SK-N-SH (cell line): ENCODE measurements around the gene CRIP1.

Experiments used
- CTCF ChIP-seq: fragments of 200-600 bp; sonication (generic); IDR thresholded peaks from 2 replicates; pipeline ENCODE4 v1.6.1; 2017; ENCODE audit warnings: antibody characterized with exemption, mild to moderate bottlenecking, moderate library complexity
- EZH2phosphoT487 ChIP-seq: fragments of 200-600 bp; sonication (generic); IDR thresholded peaks from 2 replicates; pipeline ENCODE4 v1.6.1; 2017; ENCODE audit warnings: low read depth, mixed run types, mild to moderate bottlenecking, antibody characterized with exemption, moderate library complexity, borderline replicate concordance
- GATA2 ChIP-seq: sonication (generic); formaldehyde crosslinking; IDR thresholded peaks from 2 replicates; pipeline ENCODE4 v1.5.0; 2020; ENCODE audit warnings: mild to moderate bottlenecking, missing genetic modification reagents
- MXI1 ChIP-seq: IDR thresholded peaks from 2 replicates; pipeline ENCODE4 v1.6.1; 2012; ENCODE audit warnings: mild to moderate bottlenecking, low read depth, low read length, improper control_type of control experiment
- NRF1 ChIP-seq: IDR thresholded peaks from 2 replicates; pipeline ENCODE4 v1.6.1; 2012; ENCODE audit warnings: low read depth, mild to moderate bottlenecking, low read length
- POLR2AphosphoS5 ChIP-seq: IDR thresholded peaks from 2 replicates; pipeline ENCODE4 v1.6.1; 2012; ENCODE audit warnings: low read depth, low read length
- RAD21 ChIP-seq: IDR thresholded peaks from 2 replicates; pipeline ENCODE4 v1.6.1; 2012; ENCODE audit warnings: mild to moderate bottlenecking, low read length
- RCOR1 ChIP-seq: fragments of 150-350 bp; IDR thresholded peaks from 2 replicates; pipeline ENCODE4 v1.6.1; 2017; ENCODE audit warnings: antibody characterized with exemption, low read length
- SMC3 ChIP-seq: IDR thresholded peaks from 2 replicates; pipeline ENCODE4 v1.6.1; 2012; ENCODE audit warnings: low read depth, low read length, improper control_type of control experiment
- TCF12 ChIP-seq: IDR thresholded peaks from 2 replicates; pipeline ENCODE4 v1.4.0; 2012
- TEAD4 ChIP-seq: IDR thresholded peaks from 2 replicates; pipeline ENCODE4 v1.4.0; 2012; ENCODE audit warnings: mild to moderate bottlenecking, borderline replicate concordance; ENCODE audit not compliant: insufficient read depth
- ZBTB33 ChIP-seq: IDR thresholded peaks from 2 replicates; pipeline ENCODE4 v1.4.0; 2012; ENCODE audit warnings: low read depth, borderline replicate concordance
- TF ChIP-seq, protein P1 (sequence below): IDR thresholded peaks from 2 replicates; pipeline ENCODE4; 2012

- TF ChIP-seq NRF1 (no peak), RAD21 (no peak), TEAD4 (no peak), POLR2AphosphoS5 (no peak), CTCF (no peak), EZH2phosphoT487 (no peak), SMC3 (no peak), MXI1 (no peak), ZBTB33 (no peak), TCF12 (no peak), RCOR1 (no peak), GATA2 (CRISPR knock-in tag) (no peak)
- TF ChIP-seq, protein P1, sequence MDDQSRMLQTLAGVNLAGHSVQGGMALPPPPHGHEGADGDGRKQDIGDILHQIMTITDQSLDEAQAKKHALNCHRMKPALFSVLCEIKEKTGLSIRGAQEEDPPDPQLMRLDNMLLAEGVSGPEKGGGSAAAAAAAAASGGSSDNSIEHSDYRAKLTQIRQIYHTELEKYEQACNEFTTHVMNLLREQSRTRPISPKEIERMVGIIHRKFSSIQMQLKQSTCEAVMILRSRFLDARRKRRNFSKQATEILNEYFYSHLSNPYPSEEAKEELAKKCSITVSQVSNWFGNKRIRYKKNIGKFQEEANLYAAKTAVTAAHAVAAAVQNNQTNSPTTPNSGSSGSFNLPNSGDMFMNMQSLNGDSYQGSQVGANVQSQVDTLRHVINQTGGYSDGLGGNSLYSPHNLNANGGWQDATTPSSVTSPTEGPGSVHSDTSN = no peak
Observed at GRCh38 chr14:105529319-105529568, 42.6 kb downstream of the CRIP1 start.
